MG63 (cell line): ENCODE data around the gene EEPD1. TPM values are rescaled to one million over a fixed set of nuclear protein-coding genes. Genes with fewer than 3 reads are reported as not detected.

ENCODE experiments used
- DNase-seq: peaks from one replicate; pipeline ENCODE4 v3.0.0-alpha.2; 2020
- H3K27me3 ChIP-seq: fragments of 250-450 bp; sonication (Bioruptor Pico); 2 replicates; pipeline ENCODE4 v1.5.1; 2020; ENCODE audit warnings: mild to moderate bottlenecking, moderate library complexity
- H3K36me3 ChIP-seq: fragments of 250-450 bp; sonication (Bioruptor Pico); 2 replicates; pipeline ENCODE4 v1.5.1; 2020; ENCODE audit warnings: mild to moderate bottlenecking, moderate library complexity
- H3K4me3 ChIP-seq: fragments of 250-450 bp; sonication (Bioruptor Pico); 2 replicates; pipeline ENCODE4 v1.5.1; 2020; ENCODE audit warnings: mild to moderate bottlenecking, moderate library complexity
- H3K9me3 ChIP-seq: fragments of 250-450 bp; sonication (Bioruptor Pico); 2 replicates; pipeline ENCODE4 v1.5.1; 2020; ENCODE audit warnings: mild to moderate bottlenecking, moderate library complexity
- total RNA-seq: library from RNA; depleted of rRNA; stranded (reverse); fragments of >200 nt; shearing (Covaris generic); gene quantifications from 2 replicates; pipeline ENCODE4 v1.2.3, GENCODE V29; 2014; ENCODE audit warnings: low replicate concordance

The EEPD1 gene
- total RNA-seq, 1 experiment from 2014 or later: 8.6 TPM

- H3K4me3 ChIP-seq: no peak overlapping the region
- no peaks in the 10 kb centered on the region for H3K36me3 ChIP-seq
- no peaks in the 10 kb centered on the region for H3K9me3 ChIP-seq
- no peaks in the 10 kb centered on the region for H3K27me3 ChIP-seq
- DNase-seq: no peak
Observed at GRCh38 chr7:36286688-36287087, 133.6 kb downstream of the EEPD1 start.

DNA sequence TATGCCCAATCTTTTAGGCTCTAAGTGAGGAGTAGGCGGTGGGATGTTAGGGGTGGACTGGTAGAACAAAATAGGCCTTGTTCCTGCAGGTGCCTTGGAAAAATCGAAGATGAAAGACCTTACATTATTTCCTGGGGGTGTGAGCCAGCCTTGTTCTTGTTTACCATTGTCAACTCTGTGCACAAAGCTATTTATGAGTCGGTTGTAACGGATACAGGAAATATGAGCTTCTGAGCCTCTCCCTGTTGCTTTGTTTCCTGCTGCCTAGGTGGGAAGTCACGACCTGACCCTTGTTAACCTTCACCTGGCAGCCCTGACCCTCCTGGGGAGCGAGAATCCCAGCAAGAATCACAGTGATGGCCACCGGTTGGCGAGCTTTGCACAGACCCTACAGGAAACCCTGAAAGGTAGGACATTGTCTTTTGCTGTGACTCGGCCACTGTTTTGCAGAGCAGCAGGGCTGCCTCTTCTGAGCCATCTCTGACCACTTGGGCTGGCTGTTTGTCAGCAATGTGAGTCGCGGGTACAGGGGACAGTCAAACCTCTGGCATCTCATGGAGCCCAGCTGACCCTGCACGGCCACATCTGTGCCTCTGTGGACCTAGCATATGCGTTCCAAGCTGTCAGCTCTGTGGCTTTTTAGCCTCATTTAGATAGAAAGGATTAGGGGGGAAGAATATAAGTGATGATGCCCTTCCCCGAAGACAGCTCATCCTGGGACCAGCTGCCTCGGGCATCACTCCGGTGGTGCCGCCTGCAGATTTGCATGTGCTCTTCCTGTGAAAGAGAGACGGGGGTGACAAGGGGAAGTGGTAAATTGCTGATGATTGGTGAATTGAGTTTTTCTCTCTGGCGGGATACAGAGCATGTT, 134.6 kb downstream of the EEPD1 start:
- peak; percentile 47 for DNase-seq
- Histone ChIP-seq H3K4me3 (no peak overlapping the region), H3K9me3 (no peaks in the 10 kb centered on the region), H3K36me3 (no peaks in the 10 kb centered on the region), H3K27me3 (no peaks in the 10 kb centered on the region)

- no peak for DNase-seq
- Histone ChIP-seq H3K9me3 (no peaks in the 10 kb centered on the region), H3K36me3 (no peaks in the 10 kb centered on the region), H3K4me3 (no peak overlapping the region), H3K27me3 (no peaks in the 10 kb centered on the region)
Observed at GRCh38 chr7:36288501-36288900, 135.4 kb downstream of the EEPD1 start.

- DNase-seq: no peak
- no peaks in the 10 kb centered on the region for H3K9me3 ChIP-seq
- no peak overlapping the region for H3K4me3 ChIP-seq
- H3K27me3 ChIP-seq: no peaks in the 10 kb centered on the region
- no peaks in the 10 kb centered on the region for H3K36me3 ChIP-seq
Observed at GRCh38 chr7:36289833-36290661, 137.0 kb downstream of the EEPD1 start.

DNA sequence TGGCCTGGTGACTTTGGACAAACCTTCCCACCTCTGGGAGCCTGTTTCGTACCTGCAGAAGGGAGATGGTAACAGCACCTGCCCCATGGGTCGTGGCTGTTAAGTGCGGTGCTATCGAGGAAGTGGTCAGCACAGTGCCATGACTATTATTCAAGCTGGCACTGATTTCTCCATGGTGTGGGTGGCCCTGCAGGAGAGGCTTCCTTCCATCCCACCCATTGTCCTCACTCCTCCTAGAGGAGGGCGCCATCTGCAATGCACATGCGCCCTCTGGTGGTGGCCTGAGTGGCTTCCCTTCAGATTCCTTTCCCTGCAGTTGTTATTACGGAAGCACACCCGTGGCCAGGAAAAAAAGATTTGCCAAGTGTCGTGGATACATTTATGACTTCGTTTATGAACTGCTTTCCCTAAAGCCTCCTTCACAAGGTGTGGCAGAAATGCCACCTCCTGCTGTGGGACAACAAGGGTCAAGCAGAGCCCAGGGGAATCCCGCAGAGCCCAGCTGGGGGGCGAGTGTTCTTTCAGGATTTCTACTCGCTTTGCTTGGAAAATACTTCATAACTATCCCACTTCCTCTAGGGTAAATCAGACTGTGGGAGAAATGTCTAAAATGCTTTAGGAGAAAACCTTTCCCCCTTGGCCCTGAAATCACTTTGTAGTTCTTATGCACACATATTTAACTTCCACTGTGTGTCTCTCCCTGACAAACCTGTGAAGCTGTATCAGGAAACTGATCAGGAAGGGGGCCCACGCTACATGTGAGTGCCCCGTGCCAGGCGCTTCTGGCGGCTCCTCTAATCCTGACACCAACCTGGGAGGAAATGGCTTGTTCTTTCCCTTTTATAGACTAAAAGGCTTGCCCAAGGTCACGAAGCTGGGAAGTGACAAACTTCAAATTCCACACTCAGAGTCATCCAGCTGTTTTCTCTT, 138.6 kb downstream of the EEPD1 start:
- Histone ChIP-seq H3K27me3 (no peaks in the 10 kb centered on the region), H3K36me3 (no peaks in the 10 kb centered on the region), H3K4me3 (peak overlapping the region; percentile 38), H3K9me3 (no peaks in the 10 kb centered on the region)
- peak; percentile 70 for DNase-seq

DNA sequence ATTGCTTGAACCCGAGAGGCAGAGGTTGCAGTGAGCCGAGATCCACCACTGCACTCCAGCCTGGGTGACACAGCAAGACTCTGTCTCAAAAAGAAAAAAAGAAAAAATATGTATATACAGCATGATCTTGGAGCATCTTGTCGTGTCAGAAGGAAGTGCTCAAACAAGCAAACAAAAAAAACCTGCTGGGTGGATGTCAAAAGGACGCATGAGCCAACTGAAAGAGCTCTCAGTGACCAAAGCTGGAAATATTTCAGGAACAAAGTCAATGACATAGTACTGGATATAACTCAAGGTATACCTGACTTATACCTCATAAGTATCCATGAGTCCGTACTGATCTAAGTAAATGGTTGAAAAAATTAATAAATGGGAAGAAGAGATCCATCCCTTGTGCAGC, 142.0 kb downstream of the EEPD1 start:
- DNase-seq: no peak
- Histone ChIP-seq H3K27me3 (no peaks in the 10 kb centered on the region), H3K4me3 (no peak overlapping the region), H3K9me3 (no peaks in the 10 kb centered on the region), H3K36me3 (no peaks in the 10 kb centered on the region)

DNA sequence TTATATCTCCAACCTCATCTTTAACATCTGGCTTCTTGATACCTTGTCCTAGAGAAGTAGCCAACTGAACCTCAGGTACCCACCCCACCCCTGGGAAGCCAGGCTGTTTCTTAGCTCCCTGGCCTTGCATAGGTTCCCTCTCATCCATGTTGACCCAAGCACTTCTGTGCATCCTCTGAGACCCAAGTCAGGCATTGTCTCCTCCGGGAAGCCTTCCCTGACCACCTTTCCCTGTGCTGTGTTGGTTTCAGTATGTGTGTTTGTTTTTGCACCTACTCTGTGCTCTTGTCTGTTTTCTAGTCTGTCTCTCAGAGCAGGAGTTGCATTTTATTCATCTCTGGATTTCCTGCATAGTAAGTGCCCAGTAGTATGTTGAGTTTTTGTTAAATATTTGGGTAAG, 143.2 kb downstream of the EEPD1 start:
- Histone ChIP-seq H3K4me3 (no peak overlapping the region), H3K27me3 (no peaks in the 10 kb centered on the region), H3K9me3 (no peaks in the 10 kb centered on the region), H3K36me3 (no peaks in the 10 kb centered on the region)
- DNase-seq: no peak

- no peak overlapping the region for H3K4me3 ChIP-seq
- no peaks in the 10 kb centered on the region for H3K9me3 ChIP-seq
- no peaks in the 10 kb centered on the region for H3K27me3 ChIP-seq
- no peaks in the 10 kb centered on the region for H3K36me3 ChIP-seq
- DNase-seq: no peak
Observed at GRCh38 chr7:36297364-36298009, 144.4 kb downstream of the EEPD1 start.

- Histone ChIP-seq H3K4me3 (no peak overlapping the region), H3K9me3 (no peaks in the 10 kb centered on the region), H3K36me3 (no peaks in the 10 kb centered on the region), H3K27me3 (no peaks in the 10 kb centered on the region)
- no peak for DNase-seq
Observed at GRCh38 chr7:36298106-36298505, 145.1 kb downstream of the EEPD1 start.

GRCh38 chr7:36299223-36299774, 146.2 kb downstream of the EEPD1 start:
- no peaks in the 10 kb centered on the region for H3K27me3 ChIP-seq
- DNase-seq: no peak

GRCh38 chr7:36299823-36300341, 146.8 kb downstream of the EEPD1 start:
- no peak for DNase-seq
- no peaks in the 10 kb centered on the region for H3K36me3 ChIP-seq
- no peak overlapping the region for H3K4me3 ChIP-seq
- no peaks in the 10 kb centered on the region for H3K27me3 ChIP-seq
- H3K9me3 ChIP-seq: no peaks in the 10 kb centered on the region

More at GRCh38 chr7:36299223-36299774, 146.2 kb downstream of the EEPD1 start:
- Histone ChIP-seq H3K4me3 (no peak overlapping the region), H3K9me3 (no peaks in the 10 kb centered on the region), H3K36me3 (no peaks in the 10 kb centered on the region)

DNA sequence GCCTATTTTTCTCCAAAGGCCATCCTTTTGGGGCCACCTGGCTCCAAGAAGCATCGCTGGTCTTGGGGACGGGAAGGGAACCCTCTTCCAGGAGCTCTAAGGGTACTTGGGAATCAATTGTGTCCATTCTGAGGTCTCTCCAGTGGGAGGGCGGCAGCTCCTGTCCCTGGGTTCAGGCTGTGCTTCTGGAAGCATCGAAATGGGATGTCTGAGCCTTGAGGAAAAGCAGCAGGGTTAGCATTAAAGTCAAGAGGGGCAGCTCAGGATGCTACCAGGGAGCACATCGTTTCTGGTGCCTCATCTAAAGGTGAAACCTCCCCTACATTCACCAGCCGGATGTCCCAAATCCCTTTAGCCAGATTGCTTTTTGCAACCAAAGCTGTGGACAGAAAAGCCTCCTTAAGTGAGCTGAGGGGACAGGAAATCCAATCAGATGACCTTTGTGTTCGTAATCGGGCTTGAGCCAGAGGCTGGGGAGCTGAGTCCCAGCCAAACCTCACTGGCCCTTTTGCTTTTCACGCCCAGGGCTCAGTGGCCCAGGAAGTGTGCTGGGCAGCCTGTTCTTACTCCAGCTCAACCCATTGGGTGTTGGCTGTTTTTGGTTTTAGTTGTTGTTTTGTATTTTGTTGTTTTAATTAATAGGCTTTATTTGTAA, 147.8 kb downstream of the EEPD1 start:
- DNase-seq: peak; percentile 36

GRCh38 chr7:36301914-36302771, 149.1 kb downstream of the EEPD1 start:
- H3K9me3 ChIP-seq: no peaks in the 10 kb centered on the region

More for the DNA sequence above, 147.8 kb downstream of the EEPD1 start:
- Histone ChIP-seq H3K27me3 (no peaks in the 10 kb centered on the region), H3K36me3 (no peaks in the 10 kb centered on the region), H3K4me3 (no peak overlapping the region), H3K9me3 (no peaks in the 10 kb centered on the region)

More at GRCh38 chr7:36301914-36302771, 149.1 kb downstream of the EEPD1 start:
- Histone ChIP-seq H3K36me3 (no peaks in the 10 kb centered on the region), H3K4me3 (no peak overlapping the region), H3K27me3 (no peaks in the 10 kb centered on the region)
- DNase-seq: no peak
